Psoas muscle (tissue), 8 donors: Measurements from ENCODE around the gene GREB1L. TPM values are rescaled to one million over a fixed set of nuclear protein-coding genes. Genes with fewer than 3 reads are reported as not detected.
"Not testable (repeated sequence)": the region's sequence is repeated elsewhere in the genome, so short reads cannot be mapped to it uniquely, and the experiment has no call there.

ENCODE experiments used
- ATAC-seq, 4 donors: fragments of 200-7000 bp; cut with Tn5 transposase; one replicate each; pipeline ENCODE4 v1.9.1; 2020; ENCODE audit warnings: moderate library complexity in 3 of 4, mild to moderate bottlenecking in 2 of 4
- DNase-seq, 2 donors: peaks; one replicate each; pipeline ENCODE4 v3.0.0-alpha.2; 2020
- H3K27ac ChIP-seq: fragments of 200-600 bp; one replicate; pipeline ENCODE4 v1.8.0; 2022
- H3K27me3 ChIP-seq, 3 donors: fragments of 200-600 bp in 1 of 3; one replicate each; pipeline versions ENCODE4 v1.6.1 to v1.8.0; 2013 to 2022; ENCODE audit warnings: low read length in 2 of 3, mild to moderate bottlenecking in 2 of 3, moderate library complexity in 1 of 3; ENCODE audit not compliant: insufficient read depth in 3 of 3
- H3K36me3 ChIP-seq, 2 donors: fragments of 200-600 bp in 1 of 2; one replicate each; pipeline versions ENCODE4 v1.6.1 to v1.8.0; 2013 to 2022; ENCODE audit warnings: low read depth in 1 of 2, mild to moderate bottlenecking in 1 of 2, moderate library complexity in 1 of 2; ENCODE audit not compliant: insufficient read depth in 1 of 2
- H3K4me1 ChIP-seq: fragments of 200-600 bp; one replicate; pipeline ENCODE4 v1.8.0; 2022
- H3K4me3 ChIP-seq: fragments of 200-600 bp; one replicate; pipeline ENCODE4 v1.8.0; 2022; ENCODE audit warnings: mild to moderate bottlenecking
- H3K9me3 ChIP-seq: fragments of 200-600 bp; one replicate; pipeline ENCODE4 v1.8.0; 2022
- WGBS, 3 donors: extraction: QIAGEN DNeasy Blood & Tissue Kit; methylation state at CpG; one replicate each; pipeline versions ENCODE4 v1.1.6 to v1.1.7; 2013; 5-methylcytosine and 5-hydroxymethylcytosine counted together
- intact Hi-C, 2 donors: fragments of 100-400 bp; cut with DNase I; formaldehyde crosslinking; loops; one replicate each; pipeline versions ENCODE4 v1.11.0 to v1.14.2; 2022
- polyA plus RNA-seq, 3 donors: library from polyadenylated mRNA; stranded (reverse); fragments of 200-250 nt; gene quantifications; one replicate each; pipeline ENCODE4 v1.2.3, GENCODE V29; 2013
- total RNA-seq, 4 donors: library from RNA; stranded (reverse); fragmentation: NEBNext Ultra II Directional in 2 of 4; extraction: Animal tissue kit (Norgen Biotek cat#: 25700) in 2 of 4; gene quantifications; one replicate each; pipeline versions ENCODE4 v1.2.1 to v1.2.4, GENCODE V29; 2021 to 2023
- TF ChIP-seq, protein P1 (sequence below): fragments of 200-600 bp; IDR thresholded peaks from one replicate; pipeline ENCODE4 v1.8.0; 2022; ENCODE audit warnings: antibody characterized with exemption
- donor health status: healthy with polysubstance abuse.
- donor health status: DM: no; HTN: no; CAD: no; lungs with moderate emphysema.
- donor health status: Bipolar disorder and iron deficiency.
- donor health status: healthy.
- donor health status: DM: yes; HTN: yes; CAD: no.
- donor health status: DM: no; HTN: no; CAD: no.
- donor health status: DM: no; HTN: no; CAD: no.
- donor health status: DM: yes; HTN: yes; CAD: no.

GREB1L gene
- total and polyA plus RNA-seq, 7 donors = 0.59 to 11.3 (median 8.9) TPM

DNA sequence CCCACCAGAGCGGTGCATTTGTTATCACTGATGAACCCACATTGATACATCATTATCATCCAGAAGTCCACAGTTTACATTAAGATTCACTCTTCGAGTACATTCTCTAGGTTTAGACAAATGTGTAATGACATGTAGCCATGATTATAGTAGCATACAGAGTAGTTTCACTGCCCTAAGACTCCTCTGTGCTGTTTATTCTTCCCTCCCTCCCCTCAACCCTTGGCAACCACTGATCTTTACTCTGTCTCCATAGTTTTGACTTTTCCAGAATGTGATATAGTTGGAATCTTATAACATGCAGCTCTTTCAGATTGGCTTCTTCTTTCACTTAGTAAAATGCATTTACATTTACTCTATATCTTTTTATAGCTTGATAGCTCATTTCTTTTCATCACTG lies 31.2 kb upstream of the GREB1L start:
- no peaks in the 10 kb centered on the region for H3K9me3 ChIP-seq
- no peak for ATAC-seq
- H3K4me1 ChIP-seq = no peaks in the 10 kb centered on the region
- H3K4me3 ChIP-seq = no peak overlapping the region
- TF ChIP-seq, protein P1, sequence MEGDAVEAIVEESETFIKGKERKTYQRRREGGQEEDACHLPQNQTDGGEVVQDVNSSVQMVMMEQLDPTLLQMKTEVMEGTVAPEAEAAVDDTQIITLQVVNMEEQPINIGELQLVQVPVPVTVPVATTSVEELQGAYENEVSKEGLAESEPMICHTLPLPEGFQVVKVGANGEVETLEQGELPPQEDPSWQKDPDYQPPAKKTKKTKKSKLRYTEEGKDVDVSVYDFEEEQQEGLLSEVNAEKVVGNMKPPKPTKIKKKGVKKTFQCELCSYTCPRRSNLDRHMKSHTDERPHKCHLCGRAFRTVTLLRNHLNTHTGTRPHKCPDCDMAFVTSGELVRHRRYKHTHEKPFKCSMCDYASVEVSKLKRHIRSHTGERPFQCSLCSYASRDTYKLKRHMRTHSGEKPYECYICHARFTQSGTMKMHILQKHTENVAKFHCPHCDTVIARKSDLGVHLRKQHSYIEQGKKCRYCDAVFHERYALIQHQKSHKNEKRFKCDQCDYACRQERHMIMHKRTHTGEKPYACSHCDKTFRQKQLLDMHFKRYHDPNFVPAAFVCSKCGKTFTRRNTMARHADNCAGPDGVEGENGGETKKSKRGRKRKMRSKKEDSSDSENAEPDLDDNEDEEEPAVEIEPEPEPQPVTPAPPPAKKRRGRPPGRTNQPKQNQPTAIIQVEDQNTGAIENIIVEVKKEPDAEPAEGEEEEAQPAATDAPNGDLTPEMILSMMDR = no peak
- WGBS, 3 donors = 90 to 94% (median 91%) methylated on average over 2 of the region's 2 CpGs
- intact Hi-C loops = loop anchor here in 1 of 2 donors (10.0 kb wide), 1 partner anchor 104 kb away; no protein-coding TSS in a partner anchor
- no peak overlapping the region for H3K27ac ChIP-seq
- no peak for DNase-seq
- H3K27me3 ChIP-seq = no peaks in the 10 kb centered on the region
- H3K36me3 ChIP-seq = no peaks in the 10 kb centered on the region

GRCh38 chr18:21214409-21214808 lies 27.6 kb upstream of the GREB1L start:
- H3K4me1 ChIP-seq, H3K27ac ChIP-seq, ATAC-seq, H3K27me3 ChIP-seq, H3K36me3 ChIP-seq, DNase-seq, H3K4me3 ChIP-seq, H3K9me3 ChIP-seq: not testable (repeated sequence)
- intact Hi-C loops = loop anchor here in 1 of 2 donors (10.0 kb wide), 1 partner anchor 100 kb away; no protein-coding TSS in a partner anchor
- 93 to 98% (median 95%) methylated on average over 5 of the region's 5 CpGs for WGBS, 3 donors

- DNase-seq (no peak), ATAC-seq (no peak)
- no peaks in the 10 kb centered on the region for H3K27me3 ChIP-seq
- TF ChIP-seq, protein P1 = no peak
- no peaks in the 10 kb centered on the region for H3K36me3 ChIP-seq
- no peaks in the 10 kb centered on the region for H3K4me1 ChIP-seq
- WGBS, 3 donors = 50 to 56% (median 53%) methylated on average over 6 of the region's 6 CpGs
- intact Hi-C loops = loop anchor here in 1 of 2 donors (10.0 kb wide), 1 partner anchor 99 kb away; no protein-coding TSS in a partner anchor
- H3K27ac ChIP-seq = no peak overlapping the region
- no peak overlapping the region for H3K4me3 ChIP-seq
- no peaks in the 10 kb centered on the region for H3K9me3 ChIP-seq
These were observed 26.5 kb upstream of the GREB1L start for GRCh38 chr18:21215490-21215889.

GRCh38 chr18:21218862-21219261 lies 23.2 kb upstream of the GREB1L start:
- H3K9me3 ChIP-seq = no peaks in the 10 kb centered on the region
- WGBS, 3 donors = 43 to 58% (median 53%) methylated on average over 3 of the region's 3 CpGs

DNA sequence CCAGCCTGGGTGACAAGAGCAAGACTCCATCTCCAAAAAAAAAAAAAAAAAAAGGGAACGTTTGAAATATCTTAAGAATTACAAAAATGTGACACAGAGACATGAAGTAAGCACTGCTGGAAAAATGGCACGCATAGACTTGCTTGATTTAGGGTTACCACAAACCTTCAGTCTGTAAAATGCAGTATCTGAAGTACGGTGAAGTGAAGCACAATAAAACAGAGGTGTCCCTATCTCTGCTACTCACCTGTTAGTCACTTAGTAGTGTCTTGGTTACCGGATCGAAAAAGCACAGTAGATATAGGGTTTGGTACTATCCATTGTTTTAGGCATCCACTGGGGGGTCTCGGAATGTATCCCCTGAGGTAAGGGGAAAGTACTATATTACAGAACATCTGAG lies 11.6 kb upstream of the GREB1L start:
- Histone ChIP-seq H3K27me3 (no peaks in the 10 kb centered on the region), H3K4me1 (no peaks in the 10 kb centered on the region), H3K9me3 (no peaks in the 10 kb centered on the region), H3K27ac (no peak overlapping the region), H3K36me3 (no peaks in the 10 kb centered on the region), H3K4me3 (no peak overlapping the region)
- TF ChIP-seq, protein P1 = no peak
- DNase-seq = no peak
- 68 to 70% (median 69%) methylated on average over 6 of the region's 6 CpGs for WGBS, 3 donors
- intact Hi-C loops = no loop called here
- no peak for ATAC-seq

More at GRCh38 chr18:21218862-21219261, 23.2 kb upstream of the GREB1L start:
- intact Hi-C loops = loop anchor here in 1 of 2 donors (10.0 kb wide), 1 partner anchor 96 kb away; no protein-coding TSS in a partner anchor
- Histone ChIP-seq H3K4me3 (no peak overlapping the region), H3K27me3 (no peaks in the 10 kb centered on the region), H3K27ac (no peak overlapping the region), H3K4me1 (no peaks in the 10 kb centered on the region), H3K36me3 (no peaks in the 10 kb centered on the region)
- TF ChIP-seq, protein P1 = no peak
- no peak for ATAC-seq
- no peak for DNase-seq
